Measurements from ENCODE around the gene CFI. TPM values are rescaled to one million over a fixed set of nuclear protein-coding genes. Genes with fewer than 3 reads are reported as not detected.

Gene CFI
- total and polyA plus RNA-seq, 2 donors from 2014 or later = 191 to 248 TPM

DNA sequence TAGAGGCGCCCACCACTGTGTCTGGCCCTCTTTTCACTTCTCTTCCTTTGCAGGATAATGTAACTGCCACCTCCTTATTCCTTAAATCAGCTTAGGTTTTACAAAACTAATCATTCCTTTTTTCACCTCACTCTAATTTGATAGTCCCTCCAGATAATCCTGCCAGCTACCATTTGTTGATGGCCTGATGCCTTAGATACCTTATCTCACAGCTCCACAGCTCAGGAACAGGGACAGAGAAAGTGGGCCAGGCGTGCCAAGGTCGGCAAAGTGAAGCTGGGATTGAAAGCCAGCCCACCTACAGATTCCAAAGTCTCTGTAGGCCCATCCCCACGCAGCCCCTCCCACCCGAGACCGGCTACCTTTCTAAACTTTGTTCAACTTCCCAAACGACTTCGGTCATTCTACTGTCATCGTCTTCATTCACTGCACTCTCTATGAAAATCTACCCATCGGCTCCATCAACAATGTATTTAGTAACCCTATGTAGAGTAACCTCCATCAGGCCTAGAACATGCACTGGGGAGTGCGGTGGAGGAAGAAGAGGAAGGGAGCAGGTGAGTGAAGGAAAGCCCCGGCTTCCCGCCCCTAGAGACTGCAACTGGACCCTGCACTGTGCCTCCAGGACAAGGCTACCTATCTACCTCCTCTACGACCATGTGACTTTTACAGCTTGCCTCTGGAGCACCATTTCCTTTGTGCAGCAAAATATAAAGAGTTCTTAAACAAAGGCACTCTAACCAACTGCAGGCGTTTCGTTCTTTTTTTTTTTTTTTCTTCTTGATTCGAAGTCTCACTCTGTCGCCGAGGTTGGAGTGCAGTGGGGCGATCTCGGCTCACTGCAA, 100.0 kb downstream of the CFI start:
- intact Hi-C loops (cut with DNase I) = loop anchor here (10.0 kb wide), 1 partner anchor 103 kb away; the partner anchor contains the start of gene CFI

DNA sequence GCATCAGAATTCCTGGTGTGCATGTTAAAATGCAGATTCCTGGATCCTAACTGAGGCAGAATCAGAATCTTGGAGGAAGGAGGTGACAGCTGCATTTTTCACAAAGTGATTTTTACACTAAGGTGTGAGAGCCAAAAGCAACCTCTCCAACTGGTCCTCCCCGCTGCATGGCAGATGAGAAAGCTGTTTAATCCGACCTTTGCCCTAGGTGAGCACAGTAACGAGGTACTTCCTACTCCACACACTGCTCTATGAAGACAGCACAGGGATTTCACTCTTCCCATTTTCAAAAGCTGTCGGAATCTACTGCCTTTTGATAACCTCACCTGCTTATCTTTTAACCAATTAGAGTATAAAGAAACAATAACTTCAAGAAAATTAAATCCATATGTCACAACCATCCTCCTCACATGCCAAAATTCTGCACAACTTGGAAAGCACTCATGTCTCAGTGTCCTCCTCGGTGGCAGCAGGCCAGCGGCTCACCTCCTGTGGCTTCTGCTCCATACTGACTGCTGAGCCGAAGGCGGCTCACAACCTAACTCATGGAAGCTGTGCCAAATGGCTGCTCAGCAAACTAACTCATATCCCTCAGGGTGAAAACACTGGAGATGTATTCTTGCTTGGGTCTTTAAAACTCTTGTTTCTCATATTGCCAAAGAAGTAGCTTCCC, 102.1 kb downstream of the CFI start:
- DNase-seq = no peak
- FAIRE-seq = no peak
- intact Hi-C loops (cut with DNase I) = loop anchor here (10.0 kb wide), 1 partner anchor 105 kb away; the partner anchor contains the start of gene CFI
- Histone ChIP-seq H3K9ac (ENCODE audit: low read length in 3 of 3) (no peak overlapping the region), H3K27ac (ENCODE audit: low read depth in 2 of 2, low read length in 2 of 2) (no peak overlapping the region), H3K36me3 (ENCODE audit: control insufficient read depth in 2 of 3, insufficient read depth in 3 of 3, low read length in 3 of 3) (peaks cover 0 to 3% (median 0%) of the 10 kb centered on the region in 3 donors), H3K9me3 (ENCODE audit: control insufficient read depth in 2 of 3, insufficient read depth in 1 of 3, low read length in 3 of 3) (no peaks in the 10 kb centered on the region), H3K27me3 (ENCODE audit: control insufficient read depth, insufficient read depth, low read length) (no peaks in the 10 kb centered on the region), H3K4me1 (ENCODE audit: control insufficient read depth in 2 of 3, insufficient read depth in 2 of 3, low read depth in 1 of 3, low read length in 3 of 3) (peaks cover 0 to 14% (median 8%) of the 10 kb centered on the region in 3 donors), H3K4me3 (ENCODE audit: low read length in 3 of 3) (no peak overlapping the region)
- TF ChIP-seq, protein P1, sequence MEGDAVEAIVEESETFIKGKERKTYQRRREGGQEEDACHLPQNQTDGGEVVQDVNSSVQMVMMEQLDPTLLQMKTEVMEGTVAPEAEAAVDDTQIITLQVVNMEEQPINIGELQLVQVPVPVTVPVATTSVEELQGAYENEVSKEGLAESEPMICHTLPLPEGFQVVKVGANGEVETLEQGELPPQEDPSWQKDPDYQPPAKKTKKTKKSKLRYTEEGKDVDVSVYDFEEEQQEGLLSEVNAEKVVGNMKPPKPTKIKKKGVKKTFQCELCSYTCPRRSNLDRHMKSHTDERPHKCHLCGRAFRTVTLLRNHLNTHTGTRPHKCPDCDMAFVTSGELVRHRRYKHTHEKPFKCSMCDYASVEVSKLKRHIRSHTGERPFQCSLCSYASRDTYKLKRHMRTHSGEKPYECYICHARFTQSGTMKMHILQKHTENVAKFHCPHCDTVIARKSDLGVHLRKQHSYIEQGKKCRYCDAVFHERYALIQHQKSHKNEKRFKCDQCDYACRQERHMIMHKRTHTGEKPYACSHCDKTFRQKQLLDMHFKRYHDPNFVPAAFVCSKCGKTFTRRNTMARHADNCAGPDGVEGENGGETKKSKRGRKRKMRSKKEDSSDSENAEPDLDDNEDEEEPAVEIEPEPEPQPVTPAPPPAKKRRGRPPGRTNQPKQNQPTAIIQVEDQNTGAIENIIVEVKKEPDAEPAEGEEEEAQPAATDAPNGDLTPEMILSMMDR (IDR thresholded peaks at IDR 0.05; ENCODE audit: borderline replicate concordance, extremely low read depth, insufficient read depth) = no peak

More for the DNA sequence above, 100.0 kb downstream of the CFI start:
- H3K27me3 ChIP-seq (ENCODE audit: control insufficient read depth, insufficient read depth, low read length) = no peaks in the 10 kb centered on the region
- FAIRE-seq = no peak
- H3K9ac ChIP-seq (ENCODE audit: low read length in 3 of 3) = peak overlapping the region; percentile 38 to 66 (median 44)
- TF ChIP-seq, protein P1 (IDR thresholded peaks at IDR 0.05; ENCODE audit: borderline replicate concordance, extremely low read depth, insufficient read depth) = no peak
- peaks cover 0 to 14% (median 8%) of the 10 kb centered on the region in 3 donors for H3K4me1 ChIP-seq (ENCODE audit: control insufficient read depth in 2 of 3, insufficient read depth in 2 of 3, low read depth in 1 of 3, low read length in 3 of 3)
- H3K4me3 ChIP-seq (ENCODE audit: low read length in 3 of 3) = peak overlapping the region; percentile 67 to 79 (median 75)
- DNase-seq = peak in 4 of 5 donors; percentile 27 to 56 (median 52)
- peak overlapping the region in 1 of 2 donors; percentile 83 for H3K27ac ChIP-seq (ENCODE audit: low read depth in 2 of 2, low read length in 2 of 2)
- H3K36me3 ChIP-seq (ENCODE audit: control insufficient read depth in 2 of 3, insufficient read depth in 3 of 3, low read length in 3 of 3) = peaks cover 0 to 3% (median 0%) of the 10 kb centered on the region in 3 donors
- no peaks in the 10 kb centered on the region for H3K9me3 ChIP-seq (ENCODE audit: control insufficient read depth in 2 of 3, insufficient read depth in 1 of 3, low read length in 3 of 3)

DNA sequence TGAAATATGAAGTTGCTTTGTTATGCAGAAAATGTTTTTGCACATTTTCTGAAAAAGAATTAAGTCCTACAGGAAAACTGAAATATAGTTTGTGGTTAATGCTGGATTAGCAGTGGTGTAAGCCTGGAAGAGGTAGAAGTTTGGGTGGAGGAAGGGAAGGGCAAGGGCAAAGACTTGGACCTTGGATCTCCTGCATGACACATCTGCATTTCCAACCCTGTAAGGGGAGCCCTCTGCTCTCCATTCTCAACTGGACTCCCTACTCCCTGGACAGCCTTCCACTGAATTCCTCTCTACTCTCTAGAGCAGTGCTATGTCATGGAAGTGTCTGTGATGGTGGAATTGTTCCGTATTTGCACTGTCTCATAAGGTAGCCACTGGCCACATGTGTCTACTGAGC, 103.1 kb downstream of the CFI start:
- DNase-seq = no peak
- intact Hi-C loops (cut with DNase I) = no loop called here
- H3K27ac ChIP-seq (ENCODE audit: low read depth in 2 of 2, low read length in 2 of 2) = no peak overlapping the region
- TF ChIP-seq, protein P1 (IDR thresholded peaks at IDR 0.05; ENCODE audit: borderline replicate concordance, extremely low read depth, insufficient read depth) = no peak
- H3K4me1 ChIP-seq (ENCODE audit: control insufficient read depth in 2 of 3, insufficient read depth in 2 of 3, low read depth in 1 of 3, low read length in 3 of 3) = peaks cover 0 to 10% (median 5%) of the 10 kb centered on the region in 3 donors
- H3K27me3 ChIP-seq (ENCODE audit: control insufficient read depth, insufficient read depth, low read length) = no peaks in the 10 kb centered on the region
- peaks cover 0 to 10% (median 0%) of the 10 kb centered on the region in 3 donors for H3K36me3 ChIP-seq (ENCODE audit: control insufficient read depth in 2 of 3, insufficient read depth in 3 of 3, low read length in 3 of 3)
- H3K9ac ChIP-seq (ENCODE audit: low read length in 3 of 3) = no peak overlapping the region
- no peak overlapping the region for H3K4me3 ChIP-seq (ENCODE audit: low read length in 3 of 3)
- no peak for FAIRE-seq
- H3K9me3 ChIP-seq (ENCODE audit: control insufficient read depth in 2 of 3, insufficient read depth in 1 of 3, low read length in 3 of 3) = no peaks in the 10 kb centered on the region
